Ascending aorta (tissue), 2 donors: ENCODE results near the gene ARHGEF10L. TPM values are rescaled to one million over a fixed set of nuclear protein-coding genes. Genes with fewer than 3 reads are reported as not detected.

ENCODE experiments used
- DNase-seq, 2 donors: peaks; one replicate each; pipeline ENCODE4 v3.0.0-alpha.2; 2019; ENCODE audit warnings: low spot score in 2 of 2
- H3K27ac ChIP-seq, 2 donors: fragments of 200-600 bp; sonication (generic); one replicate each; pipeline ENCODE4 v1.5.1; 2016 to 2017; ENCODE audit warnings: mild to moderate bottlenecking in 1 of 2
- H3K27me3 ChIP-seq: fragments of 200-600 bp; sonication (generic); one replicate; pipeline ENCODE4 v1.5.1; 2017
- H3K36me3 ChIP-seq, 2 donors: fragments of 200-600 bp; sonication (generic); one replicate each; pipeline ENCODE4 v1.5.1; 2016
- H3K4me1 ChIP-seq, 2 donors: fragments of 200-600 bp; sonication (generic); one replicate each; pipeline ENCODE4 v1.5.1; 2016 to 2017; ENCODE audit warnings: mild to moderate bottlenecking in 1 of 2
- H3K4me3 ChIP-seq, 2 donors: fragments of 200-600 bp; sonication (generic); one replicate each; pipeline ENCODE4 v1.5.1; 2016 to 2017; ENCODE audit warnings: mild to moderate bottlenecking in 1 of 2
- H3K9me3 ChIP-seq, 2 donors: fragments of 200-600 bp; sonication (generic); one replicate each; pipeline ENCODE4 v1.5.1; 2016
- intact Hi-C: fragments of 100-400 bp; cut with DNase I; formaldehyde crosslinking; loops from one replicate; pipeline ENCODE4 v1.15.1; 2023
- total RNA-seq: library from RNA; depleted of rRNA; stranded (reverse); fragments of >200 nt; gene quantifications from one replicate; pipeline ENCODE4 v1.1.0, GENCODE V29; 2016
- TF ChIP-seq, protein P1 (sequence below), 3 experiments: fragments of 200-600 bp in 2 of 3; fragments of 450-650 bp in 1 of 3; sonication (generic) in 2 of 3; IDR thresholded peaks; one replicate each; pipeline ENCODE4 v1.5.1; 2016 to 2019; ENCODE audit warnings: antibody characterized with exemption in 3 of 3, mild to moderate bottlenecking in 1 of 3, moderate library complexity in 1 of 3

ARHGEF10L gene
- total RNA-seq, 1 donor from 2014 or later = 177 TPM

DNA sequence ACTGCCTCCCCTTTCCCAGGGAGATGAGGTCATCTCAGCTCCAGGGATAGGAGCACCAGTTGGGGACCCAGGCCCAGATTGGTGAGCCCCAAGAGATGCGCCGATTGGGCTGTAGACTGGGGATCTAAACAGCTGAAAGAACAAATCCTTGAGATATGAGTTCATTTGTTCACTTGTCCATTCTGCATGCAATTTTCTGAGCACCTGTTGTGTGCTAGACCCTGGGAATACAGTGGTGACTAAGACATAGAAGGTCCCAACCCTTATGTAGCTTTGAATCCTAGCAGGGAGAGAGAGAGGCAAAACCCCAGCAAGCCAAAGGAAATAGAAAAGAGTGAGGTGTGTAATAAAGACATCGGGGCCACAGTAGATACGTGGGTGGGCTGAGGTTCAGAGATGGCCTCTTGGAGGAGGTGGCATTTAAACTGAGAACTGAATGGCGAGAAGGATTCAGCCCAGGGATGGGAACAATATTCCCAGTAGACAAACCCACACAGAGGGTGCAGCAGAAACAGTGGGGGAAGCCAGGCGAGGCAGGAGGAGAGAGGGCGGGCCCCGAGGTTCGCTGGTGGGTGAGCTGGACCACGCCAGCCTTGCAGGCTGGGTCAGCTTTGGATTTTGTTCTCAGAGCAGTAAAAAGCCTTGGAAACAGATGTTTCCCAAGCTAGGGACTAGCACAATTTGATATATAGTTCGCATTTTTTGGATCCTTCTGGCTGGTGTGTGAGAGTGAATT is 110.0 kb downstream of the ARHGEF10L start:
- TF ChIP-seq, protein P1, sequence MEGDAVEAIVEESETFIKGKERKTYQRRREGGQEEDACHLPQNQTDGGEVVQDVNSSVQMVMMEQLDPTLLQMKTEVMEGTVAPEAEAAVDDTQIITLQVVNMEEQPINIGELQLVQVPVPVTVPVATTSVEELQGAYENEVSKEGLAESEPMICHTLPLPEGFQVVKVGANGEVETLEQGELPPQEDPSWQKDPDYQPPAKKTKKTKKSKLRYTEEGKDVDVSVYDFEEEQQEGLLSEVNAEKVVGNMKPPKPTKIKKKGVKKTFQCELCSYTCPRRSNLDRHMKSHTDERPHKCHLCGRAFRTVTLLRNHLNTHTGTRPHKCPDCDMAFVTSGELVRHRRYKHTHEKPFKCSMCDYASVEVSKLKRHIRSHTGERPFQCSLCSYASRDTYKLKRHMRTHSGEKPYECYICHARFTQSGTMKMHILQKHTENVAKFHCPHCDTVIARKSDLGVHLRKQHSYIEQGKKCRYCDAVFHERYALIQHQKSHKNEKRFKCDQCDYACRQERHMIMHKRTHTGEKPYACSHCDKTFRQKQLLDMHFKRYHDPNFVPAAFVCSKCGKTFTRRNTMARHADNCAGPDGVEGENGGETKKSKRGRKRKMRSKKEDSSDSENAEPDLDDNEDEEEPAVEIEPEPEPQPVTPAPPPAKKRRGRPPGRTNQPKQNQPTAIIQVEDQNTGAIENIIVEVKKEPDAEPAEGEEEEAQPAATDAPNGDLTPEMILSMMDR (IDR thresholded peaks at IDR 0.05) = no peak

DNA sequence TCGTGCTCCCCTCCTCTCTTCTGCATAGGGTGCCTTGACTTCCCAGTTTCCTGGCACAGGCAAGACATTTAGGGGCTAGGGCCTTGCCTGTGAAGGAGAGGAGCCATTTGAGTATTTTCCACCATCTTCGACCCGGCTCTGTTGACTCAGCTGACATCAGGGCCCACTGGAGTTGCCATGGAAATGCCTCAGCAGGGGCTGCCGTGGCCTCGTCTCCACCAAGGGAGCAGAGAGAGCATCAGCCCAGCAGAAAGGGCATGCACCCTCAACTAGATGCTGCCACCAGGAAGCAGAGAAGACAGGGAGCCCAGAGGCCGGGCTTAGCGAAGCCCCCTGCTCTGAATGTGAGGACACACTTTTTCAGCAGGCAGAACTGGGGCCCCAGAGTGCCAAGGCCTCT is 113.8 kb downstream of the ARHGEF10L start:
- Histone ChIP-seq H3K9me3 (no peaks in the 10 kb centered on the region), H3K27me3 (no peaks in the 10 kb centered on the region), H3K27ac (peak overlapping the region; percentile 86 to 94), H3K4me3 (no peak overlapping the region), H3K36me3 (peaks cover 75 to 82% of the 10 kb centered on the region in 2 donors), H3K4me1 (peaks cover 4 to 17% of the 10 kb centered on the region in 2 donors)
- no peak for DNase-seq
- intact Hi-C loops = loop anchor here (10.0 kb wide), 1 partner anchor 452 kb away; the partner anchor contains the start of gene IGSF21
- TF ChIP-seq, protein P1 (IDR thresholded peaks at IDR 0.05) = no peak

More for the DNA sequence above, 110.0 kb downstream of the ARHGEF10L start:
- Histone ChIP-seq H3K36me3 (peaks cover 61 to 69% of the 10 kb centered on the region in 2 donors), H3K4me1 (peaks cover 7 to 20% of the 10 kb centered on the region in 2 donors), H3K27ac (peak overlapping the region; percentile 86 to 94), H3K27me3 (no peaks in the 10 kb centered on the region), H3K4me3 (no peak overlapping the region), H3K9me3 (no peaks in the 10 kb centered on the region)
- DNase-seq = no peak
- intact Hi-C loops = loop anchor here (10.0 kb wide), 1 partner anchor 455 kb away; the partner anchor contains the start of gene IGSF21

DNA sequence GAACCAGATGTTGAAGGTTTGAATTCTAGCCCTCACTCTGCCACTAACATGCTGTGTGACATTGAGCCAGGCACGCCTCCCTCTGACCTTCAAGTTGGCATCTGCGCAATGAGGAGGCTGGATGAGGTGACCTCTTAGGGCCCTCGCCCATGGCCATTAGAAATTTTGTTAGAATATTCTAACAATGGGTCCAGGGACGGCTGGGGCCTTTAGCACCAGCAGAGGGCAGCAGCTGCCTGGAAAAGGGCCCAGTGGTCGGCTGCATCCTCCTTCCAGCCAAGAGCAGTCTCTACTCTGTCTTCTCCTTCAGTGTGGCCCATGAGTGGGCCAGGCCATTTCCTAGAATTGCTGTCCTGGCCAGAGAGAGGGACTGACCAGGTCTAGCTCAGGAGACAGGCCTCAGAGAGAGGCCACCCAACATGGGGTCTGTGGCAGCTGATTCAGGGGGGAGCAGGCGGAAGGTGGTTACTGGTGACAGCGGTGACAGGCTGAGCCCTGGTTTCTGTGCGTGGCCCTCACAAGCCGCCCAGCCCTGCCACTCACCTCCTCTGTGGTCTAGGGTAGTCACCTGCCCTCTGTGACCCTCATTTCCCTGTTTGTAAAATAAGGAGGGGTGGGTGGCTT is 114.3 kb downstream of the ARHGEF10L start:
- Histone ChIP-seq H3K27ac (peak overlapping the region; percentile 86 to 94), H3K27me3 (no peaks in the 10 kb centered on the region), H3K4me1 (peaks cover 3 to 13% of the 10 kb centered on the region in 2 donors), H3K4me3 (no peak overlapping the region), H3K36me3 (peaks cover 81 to 88% of the 10 kb centered on the region in 2 donors), H3K9me3 (no peaks in the 10 kb centered on the region)
- intact Hi-C loops = loop anchor here (10.0 kb wide), 1 partner anchor 451 kb away; the partner anchor contains the start of gene IGSF21
- DNase-seq = no peak
- TF ChIP-seq, protein P1 (IDR thresholded peaks at IDR 0.05) = peak; percentile 21 to 62 (median 52)

DNA sequence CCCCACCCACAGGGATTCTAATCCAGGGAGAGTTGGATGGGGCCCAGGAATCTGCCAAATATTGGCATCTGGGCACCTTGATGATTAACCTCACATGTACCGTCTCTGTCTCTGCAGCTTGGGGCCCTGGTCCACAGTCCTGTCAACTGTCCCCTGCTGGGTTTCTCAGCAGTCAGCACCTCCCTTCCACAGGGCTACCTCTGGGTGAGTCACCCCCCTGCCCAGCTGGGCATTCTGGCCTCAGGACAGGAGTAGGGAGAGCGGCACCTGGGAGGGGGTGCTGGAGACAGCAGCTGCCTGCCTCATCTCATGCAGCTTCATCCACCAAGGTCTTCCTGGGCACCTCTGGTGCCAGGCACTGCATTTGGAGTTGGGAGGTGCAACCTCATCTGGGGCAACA is 115.0 kb downstream of the ARHGEF10L start:
- Histone ChIP-seq H3K36me3 (peaks cover 87 to 90% of the 10 kb centered on the region in 2 donors), H3K4me3 (no peak overlapping the region), H3K27me3 (no peaks in the 10 kb centered on the region), H3K4me1 (peaks cover 1 to 8% of the 10 kb centered on the region in 2 donors), H3K9me3 (no peaks in the 10 kb centered on the region), H3K27ac (peak overlapping the region; percentile 86 to 94)
- DNase-seq = no peak
- intact Hi-C loops = loop anchor here (10.0 kb wide), 1 partner anchor 450 kb away; the partner anchor contains the start of gene IGSF21
- TF ChIP-seq, protein P1 (IDR thresholded peaks at IDR 0.05) = no peak

DNA sequence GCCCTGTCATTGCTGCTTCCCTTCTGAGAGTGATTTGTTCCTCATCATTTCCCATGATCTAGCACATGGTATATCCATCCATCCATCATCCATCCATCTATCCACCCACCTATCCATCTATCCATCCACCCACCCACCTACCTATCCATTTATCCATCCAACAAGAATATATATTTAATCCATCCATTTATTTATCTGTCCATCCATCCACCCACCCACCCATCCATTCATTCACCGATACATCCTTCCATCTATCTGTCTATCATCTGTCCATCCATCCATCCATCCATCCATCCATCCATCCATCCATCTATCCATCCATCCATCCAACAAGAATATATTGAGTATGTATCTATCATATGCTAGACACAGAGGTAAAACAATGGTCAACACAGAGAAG is 115.7 kb downstream of the ARHGEF10L start:
- Histone ChIP-seq H3K4me1 (peaks cover 0 to 6% of the 10 kb centered on the region in 2 donors), H3K36me3 (peaks cover 90% of the 10 kb centered on the region in 2 donors)
- intact Hi-C loops = loop anchor here (10.0 kb wide), 1 partner anchor 450 kb away; the partner anchor contains the start of gene IGSF21

More for the DNA sequence above, 115.7 kb downstream of the ARHGEF10L start:
- Histone ChIP-seq H3K4me3 (no peak overlapping the region), H3K27me3 (no peaks in the 10 kb centered on the region), H3K27ac (peak overlapping the region; percentile 86 to 94), H3K9me3 (no peaks in the 10 kb centered on the region)
- TF ChIP-seq, protein P1 (IDR thresholded peaks at IDR 0.05) = no peak
- no peak for DNase-seq
